C4-2B (cell line): ENCODE data around the gene CLSTN1.
"Not testable (repeated sequence)": the region's sequence is repeated elsewhere in the genome, so short reads cannot be mapped to it uniquely, and the experiment has no call there.

ENCODE experiments used
- H3K27ac ChIP-seq: fragments of 450-650 bp; 2 replicates; pipeline ENCODE4 v1.5.1; 2017
- CTCF ChIP-seq: fragments of 450-650 bp; conservative IDR thresholded peaks from 2 replicates; pipeline ENCODE4 v1.5.1; 2017; ENCODE audit warnings: mild to moderate bottlenecking
- ZFX ChIP-seq: fragments of 450-650 bp; IDR thresholded peaks from 2 replicates; pipeline ENCODE4 v1.6.1; 2017

CLSTN1 gene

GRCh38 chr1:9793291-9793690, 30.5 kb downstream of the CLSTN1 start:
- H3K27ac ChIP-seq: no peak overlapping the region
- TF ChIP-seq CTCF (no peak), ZFX (no peak)

- TF ChIP-seq ZFX: no peak
- H3K27ac ChIP-seq: peak overlapping the region; percentile 1; the same call in 1 of the 2 replicates
These were observed 31.4 kb downstream of the CLSTN1 start for GRCh38 chr1:9792156-9793042.

- not testable (repeated sequence) for H3K27ac ChIP-seq
These were observed 34.1 kb downstream of the CLSTN1 start for GRCh38 chr1:9789700-9790099.

GRCh38 chr1:9787702-9788101, 36.1 kb downstream of the CLSTN1 start:
- TF ChIP-seq ZFX (no peak), CTCF (no peak)
- H3K27ac ChIP-seq: no peak overlapping the region

GRCh38 chr1:9785406-9785805, 38.4 kb downstream of the CLSTN1 start:
- TF ChIP-seq CTCF: no peak
- no peak for TF ChIP-seq ZFX
- no peak overlapping the region for H3K27ac ChIP-seq

GRCh38 chr1:9784508-9785133, 39.1 kb downstream of the CLSTN1 start:
- peak overlapping the region; percentile 85 for H3K27ac ChIP-seq
- TF ChIP-seq ZFX (no peak), CTCF (peak; percentile 92)

GRCh38 chr1:9782897-9783296, 40.9 kb downstream of the CLSTN1 start:
- TF ChIP-seq CTCF: no peak
- no peak for TF ChIP-seq ZFX

GRCh38 chr1:9782116-9782751, 41.5 kb downstream of the CLSTN1 start:
- H3K27ac ChIP-seq: peak overlapping the region; percentile 85
- TF ChIP-seq CTCF: no peak
- no peak for TF ChIP-seq ZFX

More at GRCh38 chr1:9782897-9783296, 40.9 kb downstream of the CLSTN1 start:
- peak overlapping the region; percentile 85 for H3K27ac ChIP-seq
